Measurements from ENCODE around the gene SLC4A9.
A peak's percentile ranks its signal among the peaks of the same experiment; 100 is the strongest.

Gene SLC4A9

GRCh38 chr5:140360101-140360500 lies at the start of gene SLC4A9:
Gene SLC4A9, plus strand, starts transcription at chr5:140360194. Its CDS starts 43 bp downstream, at chr5:140360237.
- DNase-seq: no peak

- no peak for DNase-seq
Observed at GRCh38 chr5:140310434-140310833, 49.6 kb upstream of the SLC4A9 start.

- no peak for DNase-seq
Observed at GRCh38 chr5:140311011-140311467, 49.0 kb upstream of the SLC4A9 start.

GRCh38 chr5:140312067-140312790 lies 47.8 kb upstream of the SLC4A9 start:
- DNase-seq: peak; percentile 71 to 76

- DNase-seq: no peak
Observed at GRCh38 chr5:140312791-140313189, 47.2 kb upstream of the SLC4A9 start.

GRCh38 chr5:140317859-140318258 lies 42.1 kb upstream of the SLC4A9 start:
- no peak for DNase-seq

GRCh38 chr5:140318792-140319191 lies 41.2 kb upstream of the SLC4A9 start:
- DNase-seq: no peak

- DNase-seq: peak; percentile 39 to 58
Observed at GRCh38 chr5:140319833-140320232, 40.2 kb upstream of the SLC4A9 start.

- DNase-seq: peak; percentile 21 to 25
Observed at GRCh38 chr5:140321796-140322195, 38.2 kb upstream of the SLC4A9 start.

- DNase-seq: no peak
Observed at GRCh38 chr5:140322751-140323731, 37.0 kb upstream of the SLC4A9 start.

GRCh38 chr5:140324041-140324600 lies 35.9 kb upstream of the SLC4A9 start:
- DNase-seq: no peak

- DNase-seq: no peak
Observed at GRCh38 chr5:140324617-140325241, 35.3 kb upstream of the SLC4A9 start.

GRCh38 chr5:140325486-140325885 lies 34.5 kb upstream of the SLC4A9 start:
- DNase-seq: no peak

GRCh38 chr5:140327589-140327988 lies 32.4 kb upstream of the SLC4A9 start:
- no peak for DNase-seq

GRCh38 chr5:140328036-140328764 lies 31.8 kb upstream of the SLC4A9 start:
- no peak for DNase-seq

- DNase-seq: no peak
Observed at GRCh38 chr5:140329739-140330481, 30.1 kb upstream of the SLC4A9 start.

- DNase-seq: no peak
Observed at GRCh38 chr5:140331638-140332037, 28.4 kb upstream of the SLC4A9 start.

- DNase-seq: no peak
Observed at GRCh38 chr5:140336388-140336787, 23.6 kb upstream of the SLC4A9 start.

- no peak for DNase-seq
Observed at GRCh38 chr5:140337880-140338279, 22.1 kb upstream of the SLC4A9 start.

GRCh38 chr5:140338336-140338735 lies 21.7 kb upstream of the SLC4A9 start:
- no peak for DNase-seq

GRCh38 chr5:140338908-140339307 lies 21.1 kb upstream of the SLC4A9 start:
- DNase-seq: no peak
